Loucy (cell line): Measurements from ENCODE around the gene SNRNP200.

ENCODE experiments used
- CTCF ChIP-seq: fragments of 200-600 bp; sonication (generic); conservative IDR thresholded peaks from 2 replicates; pipeline ENCODE4 v1.5.1; 2014; ENCODE audit warnings: mild to moderate bottlenecking, antibody characterized with exemption, low read length
- EZH2phosphoT487 ChIP-seq: fragments of 200-600 bp; IDR thresholded peaks from 2 replicates; pipeline ENCODE4 v1.6.1; 2018; ENCODE audit warnings: antibody characterized with exemption, mild to moderate bottlenecking, moderate library complexity, borderline replicate concordance

DNA sequence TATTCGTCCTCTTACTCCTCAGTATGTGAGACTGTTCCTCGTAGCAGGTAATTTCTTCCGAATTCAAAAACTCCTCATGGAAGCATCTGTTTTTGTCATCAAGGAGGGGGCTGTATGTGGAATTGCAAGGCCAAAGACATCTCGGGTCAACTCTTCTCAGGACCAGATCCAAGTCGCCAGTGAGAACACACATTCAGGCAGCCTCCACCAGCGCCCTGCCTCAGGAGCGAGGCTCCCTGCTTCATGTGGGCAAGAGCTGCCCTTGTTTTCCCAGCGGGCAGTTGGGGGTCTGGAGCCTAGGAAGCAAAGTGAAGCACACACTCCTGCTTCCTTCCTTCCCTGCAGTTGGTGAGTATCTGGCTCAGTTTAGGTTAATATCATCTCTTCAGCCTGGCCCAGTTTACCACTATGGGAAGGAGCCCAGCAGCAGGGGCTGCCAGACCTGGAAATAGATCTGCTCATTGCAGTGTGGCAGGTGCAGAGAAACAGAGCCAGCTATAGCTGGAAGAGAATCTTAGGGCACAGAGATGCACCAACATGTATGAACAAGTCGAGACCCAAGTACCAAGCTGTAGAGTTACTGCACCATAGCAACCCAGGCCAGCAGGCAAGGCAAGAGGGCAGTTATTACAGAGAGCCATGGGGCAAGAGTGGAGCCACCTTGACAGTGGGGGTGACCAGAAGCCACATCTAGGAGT is 64.9 kb downstream of the SNRNP200 start:
- TF ChIP-seq CTCF, result no peak
- TF ChIP-seq EZH2phosphoT487, result no peak
